Measurements from ENCODE around the gene RNF146. TPM values are rescaled to one million over a fixed set of nuclear protein-coding genes. Genes with fewer than 3 reads are reported as not detected.
"Not testable (repeated sequence)": the region's sequence is repeated elsewhere in the genome, so short reads cannot be mapped to it uniquely, and the experiment has no call there.

The RNF146 gene
- 10 to 100 TPM; 15.1 to 42.1 (median 23.5) TPM for polyA plus RNA-seq
- long read RNA-seq, donor 1, transcript RNF146-202 (4 exons, 2,267 nt), result major isoform, 6 of 19 reads
- long read RNA-seq, donor 1, transcript RNF146-203 (3 exons, 2,369 nt), result minor isoform, 5 of 19 reads
- long read RNA-seq, donor 1, partial matches to known transcripts, result 0 of 19 reads
- long read RNA-seq, donor 1, other reads (novel, unspliced or antisense), result 0 of 19 reads
- long read RNA-seq, donor 2, partial matches to known transcripts, result 6 of 11 reads
- long read RNA-seq, donor 2, other reads (novel, unspliced or antisense), result 0 of 11 reads
- long read RNA-seq, donor 3, partial matches to known transcripts, result 0 of 15 reads
- long read RNA-seq, donor 3, other reads (novel, unspliced or antisense), result 7 of 15 reads
- long read RNA-seq, donor 4, partial matches to known transcripts, result 0 of 1 reads
- long read RNA-seq, donor 4, other reads (novel, unspliced or antisense), result 0 of 1 reads
- long read RNA-seq, donor 5, partial matches to known transcripts, result 0 of 1 reads
- long read RNA-seq, donor 5, other reads (novel, unspliced or antisense), result 0 of 1 reads
- long read RNA-seq, donor 6, partial matches to known transcripts, result 0 of 10 reads
- long read RNA-seq, donor 6, other reads (novel, unspliced or antisense), result 0 of 10 reads
- long read RNA-seq, donor 7, partial matches to known transcripts, result 12 of 57 reads
- long read RNA-seq, donor 7, other reads (novel, unspliced or antisense), result 28 of 57 reads
- long read RNA-seq, donor 8, partial matches to known transcripts, result 0 of 3 reads
- long read RNA-seq, donor 8, other reads (novel, unspliced or antisense), result 0 of 3 reads
- long read RNA-seq, donor 9, partial matches to known transcripts, result 0 of 4 reads
- long read RNA-seq, donor 9, other reads (novel, unspliced or antisense), result 0 of 4 reads
- long read RNA-seq, donor 10, transcript RNF146-203 (3 exons, 2,369 nt), result minor isoform, 6 of 18 reads
- long read RNA-seq, donor 10, transcript RNF146-213 (3 exons, 2,070 nt), result major isoform, 7 of 18 reads
- long read RNA-seq, donor 10, partial matches to known transcripts, result 0 of 18 reads
- long read RNA-seq, donor 10, other reads (novel, unspliced or antisense), result 0 of 18 reads

- peaks cover 0 to 2% (median 0%) of the 10 kb centered on the region in 3 donors for H3K27me3 ChIP-seq (ENCODE audit: control insufficient read depth in 3 of 3, insufficient read depth in 3 of 3, low read length in 3 of 3)
- H3K27ac ChIP-seq (ENCODE audit: low read depth in 1 of 3, low read length in 2 of 3), result peak within 1 kb of the TSS; percentile 94 to 100 (median 99)
- no peaks in the 10 kb centered on the region for H3K36me3 ChIP-seq (ENCODE audit: control insufficient read depth in 3 of 3, insufficient read depth in 2 of 3, low read depth in 1 of 3, low read length in 3 of 3)
- FAIRE-seq (no peak), DNase-seq (peak; percentile 80 to 93)
- peaks cover 0 to 5% (median 0%) of the 10 kb centered on the region in 3 donors for H3K4me1 ChIP-seq (ENCODE audit: control insufficient read depth in 3 of 3, insufficient read depth in 2 of 3, low read depth in 1 of 3, low read length in 2 of 3)
- no peaks in the 10 kb centered on the region for H3K9me3 ChIP-seq (ENCODE audit: control insufficient read depth in 2 of 2, insufficient read depth in 1 of 2, low read depth in 1 of 2, low read length in 1 of 2)
- WGBS, 3 donors, result 0 to 1% (median 0%) methylated on average over 38 to 40 of the region's 40 CpGs
- H3K4me3 ChIP-seq (ENCODE audit: low read depth in 1 of 3, low read length in 3 of 3), result peak within 1 kb of the TSS; percentile 83 to 94 (median 88)
Measured at GRCh38 chr6:127266178-127266891, at the start of gene RNF146. Gene RNF146, plus strand, starts transcription at chr6:127266864. Its CDS starts 13,475 bp downstream, at chr6:127280339.

- H3K27me3 ChIP-seq (ENCODE audit: control insufficient read depth in 3 of 3, insufficient read depth in 3 of 3, low read length in 3 of 3), result no peaks in the 10 kb centered on the region
- FAIRE-seq, result no peak
Measured at GRCh38 chr6:127219869-127220268, 46.8 kb upstream of the RNF146 start.

GRCh38 chr6:127221201-127221600 is 45.5 kb upstream of the RNF146 start:
- Histone ChIP-seq H3K36me3 (ENCODE audit: control insufficient read depth in 3 of 3, insufficient read depth in 2 of 3, low read depth in 1 of 3, low read length in 3 of 3) (no peaks in the 10 kb centered on the region), H3K4me1 (ENCODE audit: control insufficient read depth in 3 of 3, insufficient read depth in 2 of 3, low read depth in 1 of 3, low read length in 2 of 3) (no peaks in the 10 kb centered on the region), H3K27ac (ENCODE audit: low read depth in 1 of 3, low read length in 2 of 3) (no peak overlapping the region), H3K4me3 (ENCODE audit: low read depth in 1 of 3, low read length in 3 of 3) (no peak overlapping the region), H3K27me3 (ENCODE audit: control insufficient read depth in 3 of 3, insufficient read depth in 3 of 3, low read length in 3 of 3) (no peaks in the 10 kb centered on the region), H3K9me3 (ENCODE audit: control insufficient read depth in 2 of 2, insufficient read depth in 1 of 2, low read depth in 1 of 2, low read length in 1 of 2) (no peaks in the 10 kb centered on the region)
- DNase-seq, result no peak
- WGBS, 3 donors, result 83 to 86% (median 84%) methylated on average over 4 of the region's 4 CpGs
- FAIRE-seq, result no peak

More at GRCh38 chr6:127219869-127220268, 46.8 kb upstream of the RNF146 start:
- no peak for DNase-seq
- Histone ChIP-seq H3K36me3 (ENCODE audit: control insufficient read depth in 3 of 3, insufficient read depth in 2 of 3, low read depth in 1 of 3, low read length in 3 of 3) (no peaks in the 10 kb centered on the region), H3K27ac (ENCODE audit: low read depth in 1 of 3, low read length in 2 of 3) (no peak overlapping the region), H3K4me1 (ENCODE audit: control insufficient read depth in 3 of 3, insufficient read depth in 2 of 3, low read depth in 1 of 3, low read length in 2 of 3) (no peaks in the 10 kb centered on the region), H3K9me3 (ENCODE audit: control insufficient read depth in 2 of 2, insufficient read depth in 1 of 2, low read depth in 1 of 2, low read length in 1 of 2) (no peaks in the 10 kb centered on the region), H3K4me3 (ENCODE audit: low read depth in 1 of 3, low read length in 3 of 3) (no peak overlapping the region)
- WGBS, 3 donors, result 74 to 93% (median 88%) methylated on average over 1 of the region's 1 CpG

GRCh38 chr6:127222418-127222817 is 44.2 kb upstream of the RNF146 start:
- WGBS, 3 donors, result 9 to 76% (median 44%) methylated on average over 1 of the region's 1 CpG
- no peaks in the 10 kb centered on the region for H3K27me3 ChIP-seq (ENCODE audit: control insufficient read depth in 3 of 3, insufficient read depth in 3 of 3, low read length in 3 of 3)
- no peak overlapping the region for H3K4me3 ChIP-seq (ENCODE audit: low read depth in 1 of 3, low read length in 3 of 3)
- no peak for FAIRE-seq
- H3K9me3 ChIP-seq (ENCODE audit: control insufficient read depth in 2 of 2, insufficient read depth in 1 of 2, low read depth in 1 of 2, low read length in 1 of 2), result no peaks in the 10 kb centered on the region
- H3K27ac ChIP-seq (ENCODE audit: low read depth in 1 of 3, low read length in 2 of 3), result no peak overlapping the region
- H3K4me1 ChIP-seq (ENCODE audit: control insufficient read depth in 3 of 3, insufficient read depth in 2 of 3, low read depth in 1 of 3, low read length in 2 of 3), result no peaks in the 10 kb centered on the region
- H3K36me3 ChIP-seq (ENCODE audit: control insufficient read depth in 3 of 3, insufficient read depth in 2 of 3, low read depth in 1 of 3, low read length in 3 of 3), result no peaks in the 10 kb centered on the region
- DNase-seq, result no peak

GRCh38 chr6:127225497-127225896 is 41.2 kb upstream of the RNF146 start:
- no peaks in the 10 kb centered on the region for H3K4me1 ChIP-seq (ENCODE audit: control insufficient read depth in 3 of 3, insufficient read depth in 2 of 3, low read depth in 1 of 3, low read length in 2 of 3)
- no peaks in the 10 kb centered on the region for H3K9me3 ChIP-seq (ENCODE audit: control insufficient read depth in 2 of 2, insufficient read depth in 1 of 2, low read depth in 1 of 2, low read length in 1 of 2)
- no peak for DNase-seq
- no peak overlapping the region for H3K27ac ChIP-seq (ENCODE audit: low read depth in 1 of 3, low read length in 2 of 3)
- H3K27me3 ChIP-seq (ENCODE audit: control insufficient read depth in 3 of 3, insufficient read depth in 3 of 3, low read length in 3 of 3), result no peaks in the 10 kb centered on the region
- H3K4me3 ChIP-seq (ENCODE audit: low read depth in 1 of 3, low read length in 3 of 3), result no peak overlapping the region
- FAIRE-seq, result no peak
- WGBS, 3 donors, result 63 to 86% (median 79%) methylated on average over 1 of the region's 1 CpG
- H3K36me3 ChIP-seq (ENCODE audit: control insufficient read depth in 3 of 3, insufficient read depth in 2 of 3, low read depth in 1 of 3, low read length in 3 of 3), result no peaks in the 10 kb centered on the region

- H3K27me3 ChIP-seq (ENCODE audit: control insufficient read depth in 3 of 3, insufficient read depth in 3 of 3, low read length in 3 of 3); H3K9me3 ChIP-seq (ENCODE audit: control insufficient read depth in 2 of 2, insufficient read depth in 1 of 2, low read depth in 1 of 2, low read length in 1 of 2); H3K36me3 ChIP-seq (ENCODE audit: control insufficient read depth in 3 of 3, insufficient read depth in 2 of 3, low read depth in 1 of 3, low read length in 3 of 3); DNase-seq; FAIRE-seq; H3K4me3 ChIP-seq (ENCODE audit: low read depth in 1 of 3, low read length in 3 of 3); H3K27ac ChIP-seq (ENCODE audit: low read depth in 1 of 3, low read length in 2 of 3); H3K4me1 ChIP-seq (ENCODE audit: control insufficient read depth in 3 of 3, insufficient read depth in 2 of 3, low read depth in 1 of 3, low read length in 2 of 3): not testable (repeated sequence)
- 81 to 84% (median 82%) methylated on average over 3 of the region's 3 CpGs for WGBS, 3 donors
Measured at GRCh38 chr6:127233819-127234218, 32.8 kb upstream of the RNF146 start.

GRCh38 chr6:127243501-127243900 is 23.2 kb upstream of the RNF146 start:
- 21 to 62% (median 38%) methylated on average over 1 of the region's 1 CpG for WGBS, 3 donors
- H3K4me3 ChIP-seq (ENCODE audit: low read depth in 1 of 3, low read length in 3 of 3), result no peak overlapping the region
- DNase-seq (no peak), FAIRE-seq (no peak)
- H3K4me1 ChIP-seq (ENCODE audit: control insufficient read depth in 3 of 3, insufficient read depth in 2 of 3, low read depth in 1 of 3, low read length in 2 of 3), result no peaks in the 10 kb centered on the region
- H3K9me3 ChIP-seq (ENCODE audit: control insufficient read depth in 2 of 2, insufficient read depth in 1 of 2, low read depth in 1 of 2, low read length in 1 of 2), result no peaks in the 10 kb centered on the region
- no peaks in the 10 kb centered on the region for H3K27me3 ChIP-seq (ENCODE audit: control insufficient read depth in 3 of 3, insufficient read depth in 3 of 3, low read length in 3 of 3)
- no peak overlapping the region for H3K27ac ChIP-seq (ENCODE audit: low read depth in 1 of 3, low read length in 2 of 3)
- H3K36me3 ChIP-seq (ENCODE audit: control insufficient read depth in 3 of 3, insufficient read depth in 2 of 3, low read depth in 1 of 3, low read length in 3 of 3), result no peaks in the 10 kb centered on the region
